ENCODE results near the gene CRABP2.
A peak's percentile ranks its signal among the peaks of the same experiment; 100 is the strongest.

Gene CRABP2

DNA sequence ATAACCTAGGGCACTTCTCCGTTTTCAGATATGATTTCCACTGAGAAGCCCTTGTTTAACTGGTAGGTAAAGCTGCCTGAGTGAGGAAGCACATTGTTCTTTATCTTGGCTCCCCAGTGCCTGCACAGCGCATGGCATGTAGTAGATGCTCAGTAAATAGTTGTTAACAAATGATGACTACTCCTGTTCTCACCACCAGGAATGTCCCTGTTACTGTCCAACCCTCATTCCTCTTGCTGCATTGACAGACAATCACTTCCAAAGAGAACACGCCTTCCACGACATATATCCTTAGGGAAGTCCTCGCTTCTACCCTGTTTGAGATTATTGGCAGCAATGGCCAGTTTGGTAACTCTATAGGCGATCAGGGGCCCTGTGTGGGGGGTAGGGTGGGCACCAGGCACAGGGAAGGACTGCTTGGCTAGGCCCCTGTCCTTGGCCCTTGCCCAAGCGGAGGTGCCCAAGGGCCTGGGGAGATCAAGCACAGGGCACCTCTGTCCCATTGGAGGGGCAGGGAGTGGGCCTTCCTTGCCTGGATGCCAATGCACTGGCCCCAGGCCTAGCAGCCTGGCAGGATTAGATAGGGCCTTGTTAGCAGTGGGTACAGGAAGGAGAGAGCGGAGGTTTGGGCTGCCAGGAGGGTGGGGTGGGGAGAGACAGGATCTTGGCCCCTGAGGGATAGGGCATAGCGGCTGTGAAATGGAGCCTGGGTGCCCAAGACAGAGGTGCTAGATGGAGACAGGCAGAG is 38.3 kb downstream of the CRABP2 start:
- DNase-seq = no peak

DNA sequence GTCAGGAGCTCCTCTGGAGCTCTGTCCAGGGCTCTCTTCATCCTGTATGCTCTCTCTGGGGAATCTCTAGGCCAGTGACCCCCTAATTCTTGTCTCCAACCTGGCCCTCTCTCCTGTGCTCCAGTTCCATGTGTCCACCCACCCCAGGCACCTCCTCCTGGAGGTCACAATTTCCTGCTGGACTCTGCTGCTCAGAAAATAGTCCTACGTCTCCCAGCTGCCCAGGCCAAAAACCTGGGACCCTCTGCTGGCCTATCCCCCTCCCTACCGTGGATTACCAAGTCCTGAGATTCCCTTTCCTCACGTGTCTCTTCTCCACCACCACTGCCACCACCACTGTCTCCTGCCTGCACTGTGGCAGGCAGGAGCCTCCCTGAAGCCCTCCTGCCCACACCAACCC is 39.8 kb downstream of the CRABP2 start:
- no peak for DNase-seq

DNA sequence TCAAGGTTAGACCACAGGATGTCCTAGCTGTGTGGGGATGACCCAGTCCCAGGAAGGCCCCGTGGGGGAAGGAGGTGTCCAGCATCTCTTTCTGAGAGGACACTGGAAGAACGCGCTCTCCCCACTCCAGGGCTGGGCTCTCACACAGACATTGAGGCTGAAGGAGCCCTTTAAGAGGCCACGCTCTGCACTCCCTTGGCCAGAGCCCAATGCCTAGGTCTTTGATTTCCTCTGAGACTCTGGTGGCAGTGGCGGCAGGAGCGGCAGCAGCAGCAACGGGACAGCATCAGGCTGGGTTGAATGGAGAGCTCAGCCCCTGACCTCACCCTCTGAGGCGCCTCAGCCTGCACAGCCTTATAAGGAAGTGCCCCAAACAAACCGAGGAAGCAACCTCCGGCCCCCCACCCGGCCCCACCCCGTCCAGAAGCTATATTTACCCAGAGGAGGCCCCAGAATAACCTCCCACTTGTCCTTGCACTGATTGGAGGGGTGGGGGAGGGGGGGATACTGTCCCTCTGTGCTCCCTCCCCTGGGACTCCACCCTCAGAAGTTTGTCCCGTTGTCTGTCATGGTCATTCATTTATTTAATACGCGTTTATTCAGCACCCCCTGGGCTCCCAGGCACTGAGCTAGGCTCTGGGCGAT is 40.5 kb downstream of the CRABP2 start:
- DNase-seq = no peak

DNA sequence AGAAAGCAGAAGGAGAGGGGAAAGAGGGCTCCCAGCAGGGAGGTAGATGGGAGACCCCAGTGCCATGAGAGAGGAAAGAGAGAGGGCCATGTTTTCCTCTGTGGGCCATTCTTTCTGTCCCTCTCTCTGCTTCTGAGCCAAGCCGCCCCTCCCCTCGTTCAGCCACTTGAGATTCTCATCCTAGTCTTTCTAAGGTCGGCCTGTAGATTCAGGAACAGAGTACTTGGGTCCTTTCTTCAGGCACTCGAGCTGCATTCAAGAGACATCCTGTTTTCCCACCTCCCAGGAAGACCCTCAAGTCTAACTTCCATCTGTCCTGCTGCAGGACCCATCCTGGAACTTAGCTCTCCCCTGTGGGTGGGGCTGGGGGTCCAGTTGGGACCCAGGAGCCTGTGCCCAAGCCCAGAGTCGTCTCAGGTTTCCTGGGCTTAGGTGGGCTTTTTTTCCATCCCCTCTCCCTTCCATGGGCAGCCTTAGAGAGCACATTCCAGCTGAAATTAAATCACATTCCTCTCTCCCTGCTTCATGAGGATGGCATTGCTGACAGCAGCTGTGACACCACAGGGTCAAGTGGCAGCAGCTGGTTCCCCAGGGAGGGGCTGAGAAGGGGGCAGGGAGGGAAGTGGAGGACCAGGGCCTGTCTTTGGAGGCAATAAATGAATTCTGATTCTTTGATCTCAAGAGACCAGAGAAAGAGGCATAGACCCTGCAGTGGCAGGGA is 41.2 kb downstream of the CRABP2 start:
- no peak for DNase-seq

DNA sequence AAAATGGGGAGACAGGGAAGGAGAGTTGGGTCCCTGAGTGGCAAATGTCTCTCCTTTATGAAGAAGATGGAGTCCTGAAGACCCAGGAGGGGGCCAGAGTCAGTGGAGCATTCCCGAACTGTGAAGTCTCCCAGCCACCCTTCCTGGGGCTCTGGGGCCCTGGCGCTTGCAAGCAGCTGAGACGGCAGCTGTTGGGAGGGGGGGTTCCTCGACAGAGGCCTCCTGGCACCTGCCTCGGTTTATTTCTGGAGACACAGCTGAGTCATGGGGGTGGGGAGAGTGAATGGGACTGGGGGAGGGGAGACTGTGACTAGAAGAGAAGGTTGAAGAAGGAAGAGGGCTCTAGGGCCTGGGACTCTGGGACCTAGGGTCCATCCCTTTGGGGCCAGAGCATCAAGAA is 42.2 kb downstream of the CRABP2 start:
- DNase-seq = no peak

DNA sequence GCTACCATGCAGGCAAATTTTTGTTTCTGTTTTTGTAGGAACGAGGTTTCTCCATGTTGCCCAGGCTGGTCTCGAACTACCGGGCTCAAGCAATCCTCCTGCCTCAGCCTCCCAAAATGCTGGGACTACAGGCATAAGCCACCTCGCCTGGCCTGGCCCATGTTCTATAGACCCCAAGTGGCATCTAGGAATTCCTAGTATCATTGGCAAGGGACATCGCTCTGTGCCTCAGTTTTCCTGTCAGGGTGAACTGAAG is 42.7 kb downstream of the CRABP2 start:
- DNase-seq = no peak

- no peak for DNase-seq
Observed at GRCh38 chr1:156662005-156662799, 43.2 kb downstream of the CRABP2 start.

DNA sequence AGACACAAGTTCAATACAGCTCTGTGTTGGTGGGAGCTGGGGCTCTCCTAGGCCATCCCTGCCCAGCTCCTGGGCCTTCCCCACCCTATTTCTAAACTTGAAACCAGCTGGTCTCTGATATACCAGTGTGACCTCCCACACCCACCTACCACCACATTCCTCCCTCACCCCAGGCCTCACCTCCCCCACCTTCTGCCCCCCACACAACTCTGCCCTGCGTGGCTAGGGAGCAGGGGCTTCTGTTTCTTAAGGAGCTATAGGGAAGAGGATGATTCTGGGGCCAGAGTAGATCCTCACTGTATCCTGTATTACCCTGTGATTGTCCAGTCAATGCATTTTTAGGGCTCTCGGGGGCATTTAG is 44.7 kb downstream of the CRABP2 start:
- no peak for DNase-seq

DNA sequence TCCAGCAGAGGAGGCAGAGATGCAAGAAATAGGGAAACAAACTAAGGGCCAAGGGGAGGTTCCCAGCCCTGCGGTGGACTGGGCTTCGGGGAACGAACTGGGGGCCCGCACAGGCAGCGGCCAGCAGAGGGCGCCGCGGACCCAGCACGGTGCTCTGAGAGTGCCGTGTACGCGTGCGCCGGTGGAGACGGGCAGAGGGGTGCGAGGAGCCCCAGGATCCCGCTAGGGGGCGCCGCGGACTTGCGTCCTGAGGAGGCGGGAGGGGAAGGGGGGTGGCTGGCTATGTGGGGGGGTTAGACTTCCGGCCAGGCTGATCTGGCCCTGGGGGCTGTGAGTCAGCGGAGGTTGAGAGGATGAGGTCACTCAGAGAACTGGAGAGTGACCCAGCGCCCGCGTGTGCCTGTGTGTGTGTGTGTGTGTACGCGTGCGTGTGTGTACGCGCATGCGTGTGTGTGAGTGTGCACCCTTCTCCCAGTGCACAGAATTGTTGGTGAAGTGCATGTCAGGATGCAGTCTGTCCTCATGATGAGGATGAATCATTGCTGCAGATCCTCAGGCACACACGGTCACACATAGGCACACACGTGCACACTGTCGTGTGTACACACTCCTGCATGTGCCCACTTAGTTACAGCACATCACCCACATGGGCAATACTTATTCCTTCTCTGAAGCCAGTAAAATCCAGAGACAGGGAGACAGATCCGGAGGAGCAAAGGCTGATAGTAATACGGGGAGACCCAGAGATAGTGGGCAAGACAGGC is 45.2 kb downstream of the CRABP2 start:
- DNase-seq = peak; percentile 72

DNA sequence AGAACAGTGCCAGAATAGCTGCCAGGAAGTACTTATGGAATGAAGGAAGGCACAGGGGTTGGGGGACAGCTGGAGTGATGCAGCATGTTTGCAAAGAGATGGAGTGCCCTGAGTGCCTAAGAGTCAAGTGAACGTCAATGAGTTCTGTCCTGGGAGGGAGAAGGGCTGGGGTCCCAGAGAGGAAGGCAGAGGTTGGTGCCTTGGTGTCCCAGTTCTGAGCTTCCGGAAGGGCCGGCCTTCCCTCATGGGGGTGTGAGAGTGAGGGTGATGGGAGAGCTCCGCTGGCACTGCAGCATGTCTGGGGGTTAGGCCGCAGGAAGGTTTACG is 45.8 kb downstream of the CRABP2 start:
- no peak for DNase-seq

GRCh38 chr1:156658945-156659574 is 46.3 kb downstream of the CRABP2 start:
- DNase-seq = no peak

DNA sequence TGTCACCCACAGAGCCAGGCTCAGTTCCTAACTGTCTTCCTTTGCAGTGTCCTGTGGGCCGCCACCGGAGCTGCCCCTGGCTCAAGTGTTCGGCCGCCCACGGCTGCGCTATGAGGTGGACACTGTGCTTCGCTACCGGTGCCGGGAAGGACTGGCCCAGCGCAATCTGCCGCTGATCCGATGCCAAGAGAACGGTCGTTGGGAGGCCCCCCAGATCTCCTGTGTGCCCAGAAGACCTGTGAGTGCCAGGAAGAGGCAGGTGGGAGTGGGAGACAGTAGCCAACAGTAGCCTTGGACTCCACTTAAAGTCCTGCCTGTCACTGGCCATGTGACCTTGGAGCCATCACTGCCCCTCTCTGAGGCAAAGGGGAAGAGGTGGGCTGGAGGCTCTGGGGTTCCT is 46.9 kb downstream of the CRABP2 start:
- DNase-seq = no peak

DNA sequence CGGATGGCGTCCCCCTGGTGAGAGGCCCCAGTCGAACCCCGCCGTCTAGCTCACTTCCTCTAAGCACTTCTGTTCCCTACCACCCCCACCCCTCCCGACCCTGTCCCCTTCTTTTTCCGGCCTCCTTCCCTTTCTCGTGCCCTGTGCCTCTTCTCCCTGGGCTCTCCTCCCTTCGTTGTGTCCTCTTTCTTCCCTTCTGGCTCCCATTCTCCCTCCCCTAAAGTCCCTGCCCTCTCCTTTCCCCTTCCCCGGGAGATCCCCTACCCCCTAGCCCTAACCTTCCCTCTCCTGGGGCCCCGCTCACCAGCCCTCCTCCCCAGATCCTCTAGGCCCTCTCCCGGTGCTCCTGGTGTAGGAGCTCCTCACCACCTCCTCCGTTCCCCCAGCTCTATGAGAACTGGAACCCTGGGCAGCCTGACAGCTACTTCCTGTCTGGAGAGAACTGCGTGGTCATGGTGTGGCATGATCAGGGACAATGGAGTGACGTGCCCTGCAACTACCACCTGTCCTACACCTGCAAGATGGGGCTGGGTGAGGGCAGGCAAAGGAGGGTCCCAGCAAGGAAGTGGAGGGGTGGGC is 47.6 kb downstream of the CRABP2 start:
- DNase-seq = no peak

GRCh38 chr1:156656806-156657740 is 48.3 kb downstream of the CRABP2 start:
- DNase-seq = no peak

- DNase-seq = no peak
Observed at GRCh38 chr1:156655904-156656516, 49.4 kb downstream of the CRABP2 start.

DNA sequence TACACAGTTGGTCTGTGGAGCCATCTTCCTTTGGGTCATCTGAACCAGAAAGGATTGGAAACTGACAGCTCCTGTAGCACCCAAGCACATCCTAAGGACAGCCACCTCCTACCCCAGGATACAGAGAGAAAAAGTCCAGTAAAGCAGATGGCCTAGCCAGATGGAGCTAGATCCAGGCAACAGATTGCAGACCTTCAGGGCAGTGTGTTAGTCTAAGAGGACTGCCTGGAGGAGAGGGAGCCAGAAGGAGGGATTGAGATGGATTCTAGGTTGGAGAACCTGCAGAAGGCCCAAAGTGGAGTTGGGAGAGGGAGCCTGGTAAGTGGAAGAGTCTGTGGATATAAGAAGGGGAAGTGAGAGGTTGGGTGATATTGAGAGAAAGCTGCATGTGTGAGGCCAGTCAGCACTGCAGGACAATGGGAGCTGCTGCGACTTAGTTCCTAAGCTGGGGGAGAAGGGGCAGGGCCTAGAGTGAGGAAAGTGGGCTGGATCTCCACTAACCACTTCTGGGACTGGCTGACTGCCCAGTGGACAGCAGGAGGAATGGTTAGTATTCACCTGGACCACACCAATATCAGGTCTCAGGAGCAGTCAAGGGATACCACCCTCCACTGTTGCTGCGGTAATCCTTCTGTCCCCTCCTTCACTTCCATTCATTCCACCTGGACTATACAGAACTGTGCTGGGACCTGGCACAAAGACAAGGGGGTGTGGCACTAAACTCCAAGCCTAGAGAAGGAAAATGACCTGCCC is 50.1 kb downstream of the CRABP2 start:
- DNase-seq = no peak

GRCh38 chr1:156654700-156655099 is 50.7 kb downstream of the CRABP2 start:
- no peak for DNase-seq

- DNase-seq = no peak
Observed at GRCh38 chr1:156652992-156653355, 52.4 kb downstream of the CRABP2 start.

DNA sequence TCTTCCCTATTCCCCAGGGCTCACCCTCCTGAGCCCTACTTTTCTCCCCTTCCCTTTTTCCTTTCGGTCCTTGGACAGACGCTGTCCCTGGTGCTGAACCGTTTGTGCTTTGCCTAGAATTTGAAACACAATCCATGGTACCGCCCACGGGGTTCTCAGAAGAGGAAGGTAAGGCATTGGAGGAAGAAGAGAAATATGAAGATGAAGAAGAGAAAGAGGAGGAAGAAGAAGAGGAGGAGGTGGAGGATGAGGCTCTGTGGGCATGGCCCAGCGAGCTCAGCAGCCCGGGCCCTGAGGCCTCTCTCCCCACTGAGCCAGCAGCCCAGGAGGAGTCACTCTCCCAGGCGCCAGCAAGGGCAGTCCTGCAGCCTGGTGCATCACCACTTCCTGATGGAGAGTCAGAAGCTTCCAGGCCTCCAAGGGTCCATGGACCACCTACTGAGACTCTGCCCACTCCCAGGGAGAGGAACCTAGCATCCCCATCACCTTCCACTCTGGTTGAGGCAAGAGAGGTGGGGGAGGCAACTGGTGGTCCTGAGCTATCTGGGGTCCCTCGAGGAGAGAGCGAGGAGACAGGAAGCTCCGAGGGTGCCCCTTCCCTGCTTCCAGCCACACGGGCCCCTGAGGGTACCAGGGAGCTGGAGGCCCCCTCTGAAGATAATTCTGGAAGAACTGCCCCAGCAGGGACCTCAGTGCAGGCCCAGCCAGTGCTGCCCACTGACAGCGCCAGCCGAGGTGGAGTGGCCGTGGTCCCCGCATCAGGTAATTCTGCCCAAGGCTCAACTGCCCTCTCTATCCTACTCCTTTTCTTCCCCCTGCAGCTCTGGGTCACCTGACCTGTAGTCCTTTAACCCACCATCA is 53.0 kb downstream of the CRABP2 start:
- no peak for DNase-seq

All from SIG-M5 (cell line).